HG03159 (cell line): ENCODE data around the gene CREB3L1.

ENCODE experiments used
- ATAC-seq: cut with Tn5 transposase; IDR thresholded peaks from one replicate; pipeline ENCODE4 v1.9.1; 2021; ENCODE audit warnings: mild to moderate bottlenecking, moderate library complexity; ENCODE audit not compliant: unreplicated experiment

The CREB3L1 gene

DNA sequence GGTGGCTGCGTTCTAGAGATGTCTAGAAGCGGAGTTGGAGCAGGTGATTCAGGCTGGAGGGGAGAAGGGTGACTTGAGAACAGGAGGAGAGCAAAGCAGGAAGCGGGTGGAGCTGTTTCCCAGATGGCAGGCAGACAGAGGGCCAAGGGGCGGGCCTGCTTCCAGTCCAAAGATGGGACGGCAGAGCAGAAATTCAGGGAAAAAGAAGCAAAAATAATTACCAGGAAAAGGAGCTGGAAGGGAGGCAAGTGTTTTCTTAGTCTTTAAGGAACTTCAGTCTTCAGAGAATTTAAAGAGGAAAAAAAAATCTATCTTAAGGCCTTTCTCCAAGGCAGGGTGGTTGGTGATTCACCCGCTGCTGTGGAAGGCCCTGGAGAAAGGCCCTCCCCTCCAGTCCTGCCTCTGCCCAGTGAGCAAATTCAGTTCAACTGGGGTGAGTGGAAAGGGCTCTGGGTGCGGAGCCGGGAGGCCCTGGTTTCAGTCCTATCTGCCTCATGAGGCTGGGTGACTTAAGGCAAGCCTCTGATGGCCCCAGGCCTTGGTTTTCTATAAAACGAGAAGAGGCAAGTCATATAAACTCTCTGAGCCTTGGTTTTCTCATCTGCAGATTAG, 4.5 kb upstream of the CREB3L1 start:
- ATAC-seq: no peak

DNA sequence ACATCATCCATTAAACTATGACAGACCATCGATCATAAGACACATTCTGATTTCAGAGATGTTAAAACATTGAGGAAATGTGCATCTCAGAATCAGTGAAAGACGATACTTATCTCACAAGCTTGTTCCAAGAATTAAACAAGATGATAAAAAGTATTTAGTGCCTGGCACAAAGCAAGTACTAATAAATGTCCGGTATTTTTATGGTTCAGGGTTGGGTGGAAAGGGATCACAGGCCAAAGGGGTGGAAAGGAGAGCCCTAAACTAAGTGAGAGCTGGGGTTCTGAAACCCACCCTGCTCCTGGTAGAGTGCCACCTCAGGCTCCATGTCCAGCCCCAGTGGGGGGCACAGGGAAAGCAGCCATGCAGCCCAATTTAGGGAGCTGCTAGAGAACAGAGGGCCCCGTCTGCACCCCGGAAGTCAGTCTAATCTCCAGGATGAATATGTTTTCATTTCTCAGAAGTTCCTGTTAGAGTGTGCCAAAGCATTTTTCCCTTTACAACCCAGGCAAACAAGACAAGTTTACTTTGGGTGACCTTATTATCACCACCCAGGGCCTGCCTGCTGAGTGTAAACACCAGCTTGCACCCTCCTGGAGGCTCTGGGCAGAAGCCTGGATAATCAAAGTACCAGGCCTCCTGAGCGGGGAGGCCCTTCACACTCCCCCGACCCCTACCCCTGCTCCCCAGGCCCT, 3.8 kb upstream of the CREB3L1 start:
- ATAC-seq: no peak

DNA sequence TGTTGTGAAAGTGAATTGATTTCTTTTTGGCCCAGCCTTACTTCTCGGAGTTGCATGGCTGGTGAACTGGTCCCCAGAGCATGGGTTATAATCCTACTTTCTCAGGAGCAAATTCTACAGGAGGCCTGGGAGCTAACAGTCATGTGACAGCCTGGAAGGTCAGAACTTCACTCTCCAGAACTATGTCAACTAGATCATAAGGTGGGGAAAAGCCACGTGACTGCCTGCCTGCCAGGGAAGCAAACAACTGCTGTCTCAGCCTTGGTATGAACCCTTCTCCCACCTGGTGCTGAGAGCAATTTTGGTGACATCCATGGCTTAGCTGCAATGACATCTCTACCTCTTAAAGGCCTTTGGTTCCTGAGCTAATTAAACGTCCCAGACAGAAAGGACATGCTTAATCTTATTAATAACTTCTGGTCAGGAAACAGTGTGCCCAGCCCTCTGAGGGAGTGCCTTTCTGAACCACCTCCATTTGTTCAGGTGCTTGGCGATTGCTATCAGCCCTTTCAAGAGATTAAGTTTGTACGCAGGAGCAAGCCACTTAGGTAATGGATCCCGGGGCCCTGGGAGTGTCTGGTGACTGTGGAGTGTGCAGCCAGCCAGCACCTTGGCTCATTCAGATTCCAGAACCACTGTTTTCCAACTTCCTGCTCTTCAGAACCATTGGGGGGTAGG, 1.4 kb upstream of the CREB3L1 start:
- ATAC-seq: no peak

DNA sequence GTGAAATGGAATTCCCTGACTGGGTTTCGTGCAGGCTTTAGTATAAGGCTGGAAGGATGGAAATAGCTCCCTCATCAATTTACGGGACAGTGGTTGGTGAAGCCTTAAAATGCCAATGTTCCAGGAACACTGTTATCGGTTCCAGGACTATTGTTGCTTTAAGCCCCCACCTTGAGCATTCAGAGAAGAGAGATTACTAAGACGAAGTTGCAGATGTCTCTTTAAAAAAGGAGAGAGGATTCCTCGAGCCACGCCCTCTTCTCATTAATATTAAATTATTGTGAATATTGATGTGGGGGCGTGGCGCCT, 195 bp upstream of the CREB3L1 start:
- ATAC-seq: no peak

DNA sequence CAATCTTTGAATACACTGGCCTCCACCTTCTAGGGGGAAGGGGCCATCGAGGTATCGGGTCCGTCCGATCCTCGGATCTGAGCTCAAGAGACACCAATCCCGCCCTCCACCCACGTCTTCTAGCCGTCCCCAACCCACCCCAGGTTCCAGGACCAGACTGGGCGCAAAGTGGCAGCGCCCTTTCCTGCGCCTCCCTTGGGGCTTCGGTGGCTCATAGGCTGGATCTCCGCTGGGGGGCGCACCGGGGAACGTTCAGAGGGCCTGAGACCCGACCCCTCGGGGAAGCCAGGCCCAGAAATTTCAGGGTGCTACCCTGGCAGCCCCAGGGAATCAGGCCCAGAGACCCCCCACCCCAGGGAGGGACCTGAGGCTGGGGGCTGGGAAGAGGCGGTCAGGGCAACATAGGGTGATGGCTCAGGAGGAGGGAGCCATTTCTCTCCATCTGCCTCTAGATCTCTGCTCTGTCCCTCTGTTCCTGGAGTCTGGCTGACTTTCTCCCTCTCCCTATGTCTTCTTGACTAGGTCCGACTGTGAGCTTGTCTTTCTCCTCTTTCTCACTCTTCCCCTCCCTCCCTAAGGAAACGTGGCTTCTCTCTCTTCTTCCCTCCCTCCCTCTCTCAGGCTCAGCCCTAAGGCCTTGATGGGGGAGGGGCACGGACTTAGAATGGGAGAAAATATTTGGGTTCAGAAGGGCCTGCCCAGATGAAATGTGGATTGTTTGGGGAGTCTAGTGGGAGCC, 1.1 kb downstream of the CREB3L1 start:
- no peak for ATAC-seq

DNA sequence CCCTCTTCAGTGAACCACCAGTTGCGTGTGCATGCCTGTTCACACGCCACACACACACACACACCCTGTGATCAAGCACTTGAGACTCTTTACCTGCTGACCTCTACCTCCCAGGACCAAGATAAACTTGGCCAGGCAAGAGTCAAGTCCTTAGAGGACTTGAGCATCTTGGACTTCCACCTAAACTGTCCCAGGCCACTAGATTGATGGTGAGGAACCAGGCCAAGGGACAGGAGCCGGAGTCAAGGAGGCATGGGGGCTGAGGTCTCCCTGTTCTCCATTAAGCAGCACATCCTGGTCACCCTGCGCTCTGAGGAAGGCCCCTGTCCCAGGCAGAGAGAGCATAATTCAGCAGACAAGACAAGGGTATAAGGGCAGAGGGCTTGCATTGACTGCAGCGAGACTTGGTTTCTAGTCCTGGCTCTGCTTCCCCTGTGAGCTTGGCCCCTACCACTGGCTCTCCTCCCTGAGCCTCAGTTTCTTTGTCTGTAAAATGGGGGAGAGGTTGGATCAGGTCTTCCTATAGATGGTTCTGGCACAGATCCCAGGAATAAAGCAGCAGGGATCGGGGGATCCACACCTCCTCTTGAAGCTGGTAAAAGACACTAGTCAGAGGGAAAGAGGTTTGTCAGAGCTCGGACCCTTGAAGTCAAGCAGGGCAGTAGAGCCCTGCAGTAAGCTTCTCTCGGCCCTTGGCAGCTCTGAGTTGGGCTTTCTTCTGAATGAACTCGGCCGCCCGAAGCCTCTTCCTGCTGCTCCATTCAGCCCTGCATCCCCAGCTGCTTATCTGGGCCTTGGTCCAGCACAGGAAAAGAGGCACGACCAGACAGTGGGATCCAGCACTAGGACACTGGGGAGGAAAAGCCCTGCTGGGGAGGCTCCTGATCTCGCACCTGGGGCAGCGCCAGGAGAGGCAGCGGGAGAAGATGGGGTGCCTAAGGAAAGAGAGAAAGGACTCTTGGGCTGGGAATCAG, 2.0 kb downstream of the CREB3L1 start:
- no peak for ATAC-seq

DNA sequence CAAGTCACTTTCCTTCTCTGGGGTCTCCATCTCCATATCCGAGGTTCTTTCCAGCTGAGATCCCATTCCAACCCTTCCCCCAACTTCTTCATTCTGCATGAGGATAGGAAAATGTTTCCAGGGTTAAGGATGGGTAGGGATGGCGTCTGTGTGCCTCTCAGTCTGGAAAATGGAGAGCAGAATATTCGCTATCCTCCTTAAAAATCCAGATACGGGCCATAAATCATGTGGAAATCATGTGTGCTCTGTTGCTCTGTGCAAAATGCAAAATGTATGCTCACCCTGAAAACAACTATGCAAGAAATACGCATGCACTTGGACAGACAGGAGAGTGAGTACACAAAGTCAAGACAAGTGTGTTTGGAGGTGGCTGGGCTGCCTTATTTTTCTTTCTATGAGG, 3.2 kb downstream of the CREB3L1 start:
- no peak for ATAC-seq

DNA sequence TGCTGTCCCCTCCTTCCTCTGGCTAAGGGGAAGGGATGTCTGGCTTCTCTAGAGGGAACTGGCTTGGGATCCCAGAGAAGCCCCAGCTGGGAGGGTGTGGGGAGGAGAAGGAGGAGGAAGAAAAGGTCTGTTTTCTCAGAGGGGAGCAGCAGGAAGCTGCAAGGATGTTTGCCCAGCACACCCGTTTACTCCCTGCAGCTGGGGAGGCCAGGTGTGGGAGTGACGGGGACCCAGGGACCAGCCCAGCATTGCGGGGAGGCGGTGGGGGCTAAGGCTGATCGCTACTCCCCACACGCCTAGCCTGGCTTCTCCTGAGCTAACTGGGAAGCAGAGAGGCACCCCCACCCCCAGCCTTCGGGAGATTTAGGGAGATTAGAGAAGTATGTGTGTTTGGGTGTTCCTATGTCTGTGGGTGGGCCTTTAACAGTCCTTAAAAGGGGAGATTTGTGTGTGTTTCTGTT, 3.9 kb downstream of the CREB3L1 start:
- no peak for ATAC-seq

DNA sequence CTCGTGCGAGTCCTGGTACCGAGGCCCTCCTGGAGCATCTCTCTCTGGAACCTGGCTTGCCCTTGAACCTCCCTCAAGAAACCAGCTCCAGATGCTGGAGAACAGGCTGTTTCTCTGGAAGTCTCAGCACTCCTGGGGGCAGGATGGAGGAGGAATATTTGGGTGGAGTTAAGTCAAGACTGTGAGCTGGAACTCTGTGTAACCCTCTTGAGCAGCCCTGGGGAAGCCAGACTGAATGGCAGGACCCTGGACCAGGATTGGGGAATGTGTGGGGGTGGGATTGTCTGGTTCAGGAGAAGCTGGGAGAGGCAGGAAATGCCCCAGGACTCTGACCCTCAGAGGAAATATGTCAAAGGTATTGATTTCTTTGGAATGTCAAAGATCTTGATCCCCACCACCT, 7.7 kb downstream of the CREB3L1 start:
- ATAC-seq: no peak

DNA sequence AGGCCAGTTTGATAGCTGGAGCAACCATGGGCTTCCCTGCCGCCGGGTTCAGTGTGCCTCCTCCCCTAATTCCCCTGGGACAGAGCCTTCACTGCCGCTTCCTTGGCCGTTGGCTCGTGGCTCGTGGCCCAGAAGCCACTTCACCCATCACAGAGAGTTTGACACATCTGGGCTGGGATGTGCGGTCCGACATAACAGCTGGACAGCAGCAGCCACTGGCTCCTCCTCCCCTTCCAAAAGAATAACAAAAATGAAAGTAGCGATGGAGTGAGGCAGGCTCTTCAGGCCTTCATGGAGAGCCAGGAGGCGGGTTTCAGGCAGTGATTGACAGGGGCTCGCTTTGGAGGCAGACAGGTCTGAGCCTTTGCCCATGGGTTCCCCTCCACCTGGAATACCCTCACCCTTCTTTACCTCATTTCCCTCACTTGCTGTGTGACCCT, 8.2 kb downstream of the CREB3L1 start:
- no peak for ATAC-seq

DNA sequence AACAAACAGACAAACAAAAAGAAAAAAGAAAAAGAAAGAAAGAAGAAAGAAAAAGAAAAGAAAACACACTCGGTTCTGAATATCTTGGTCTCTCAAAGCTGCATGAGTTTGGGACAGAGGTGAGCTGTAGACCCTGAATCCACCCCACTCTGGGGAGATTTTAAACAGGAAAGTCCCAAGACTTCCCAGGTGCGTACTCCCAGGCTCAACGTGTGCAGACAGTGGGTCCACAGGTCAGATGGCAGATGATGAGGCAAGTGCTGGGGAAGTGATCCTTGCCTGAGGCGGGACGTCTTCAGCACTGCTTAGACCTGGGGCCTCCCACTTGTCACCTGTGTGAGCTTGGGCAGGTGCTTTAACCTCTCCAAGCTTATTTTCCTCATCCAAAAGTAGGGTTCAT, 9.3 kb downstream of the CREB3L1 start:
- ATAC-seq: no peak

DNA sequence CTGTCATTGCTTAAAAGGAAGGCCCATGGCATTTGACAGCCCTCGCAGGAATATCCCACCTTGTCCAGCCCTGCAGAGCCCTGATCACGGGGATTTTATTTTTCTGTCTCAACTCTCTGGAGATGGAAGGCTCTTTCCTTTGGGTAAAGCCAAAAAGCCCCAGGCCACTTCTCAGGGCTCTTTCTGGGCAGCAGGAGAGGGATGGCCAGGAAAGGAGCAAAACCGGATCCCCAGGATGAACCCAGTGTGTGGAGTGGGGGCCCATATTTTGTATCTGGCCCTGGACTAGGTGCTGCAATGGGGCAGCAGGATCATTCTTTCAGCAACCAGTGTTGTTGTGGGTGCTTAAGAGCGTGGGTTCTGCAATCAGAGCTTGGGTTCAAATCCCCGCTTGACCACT, 11.0 kb downstream of the CREB3L1 start:
- no peak for ATAC-seq

DNA sequence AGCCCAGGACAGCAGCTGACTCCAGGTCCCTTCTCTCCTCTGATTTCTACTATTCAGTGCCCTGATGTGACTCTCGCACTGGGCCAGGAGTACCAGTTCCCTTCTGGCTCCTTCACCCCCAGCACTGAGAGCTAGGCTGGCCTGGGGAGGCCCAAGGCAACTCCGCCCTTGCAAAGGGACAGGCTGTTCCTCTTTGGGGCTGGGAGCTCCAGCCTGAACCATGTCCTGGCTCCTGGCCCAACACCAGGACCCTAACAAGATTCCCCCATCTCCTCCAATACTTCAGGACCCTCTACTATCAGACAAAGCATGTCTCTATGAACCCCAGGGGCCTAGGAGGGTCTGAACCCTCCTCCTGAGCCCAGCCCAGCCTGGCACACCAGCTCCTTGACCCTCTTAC, 12.5 kb downstream of the CREB3L1 start:
- ATAC-seq: no peak

DNA sequence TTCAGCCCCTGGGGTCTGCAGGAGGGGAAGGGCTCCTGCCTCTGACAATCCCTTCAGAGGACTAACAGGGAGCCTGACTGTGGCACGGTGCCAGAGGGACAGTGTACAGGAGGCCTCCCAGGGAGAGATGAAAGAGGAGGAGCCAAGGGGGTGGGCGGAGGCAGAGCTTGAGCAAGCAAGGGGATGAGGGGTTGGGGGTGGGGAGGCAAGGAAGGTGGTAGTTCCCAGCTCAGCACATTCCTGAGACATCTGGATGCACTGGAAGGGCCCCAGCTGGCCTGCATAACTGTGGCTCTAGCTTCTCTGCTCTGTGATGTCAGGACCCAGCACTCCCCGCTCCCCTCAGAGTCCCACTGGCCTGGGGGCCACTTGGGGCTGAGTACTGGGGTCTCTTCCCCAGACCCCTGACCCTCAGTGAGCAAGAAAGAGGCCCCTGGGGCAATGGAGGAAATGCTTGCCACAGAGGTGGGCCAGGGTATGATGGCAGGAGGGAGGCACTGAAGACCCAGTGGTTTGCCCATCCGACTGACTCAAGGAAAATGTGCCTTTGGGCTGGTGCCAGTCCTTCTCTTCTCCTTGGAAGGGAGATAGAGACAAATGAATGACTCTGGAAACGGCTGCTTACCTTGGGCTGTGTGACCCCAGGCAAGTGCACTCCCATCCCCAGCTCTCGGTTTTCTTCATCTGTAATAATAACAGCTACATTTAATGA, 13.3 kb downstream of the CREB3L1 start:
- ATAC-seq: no peak

DNA sequence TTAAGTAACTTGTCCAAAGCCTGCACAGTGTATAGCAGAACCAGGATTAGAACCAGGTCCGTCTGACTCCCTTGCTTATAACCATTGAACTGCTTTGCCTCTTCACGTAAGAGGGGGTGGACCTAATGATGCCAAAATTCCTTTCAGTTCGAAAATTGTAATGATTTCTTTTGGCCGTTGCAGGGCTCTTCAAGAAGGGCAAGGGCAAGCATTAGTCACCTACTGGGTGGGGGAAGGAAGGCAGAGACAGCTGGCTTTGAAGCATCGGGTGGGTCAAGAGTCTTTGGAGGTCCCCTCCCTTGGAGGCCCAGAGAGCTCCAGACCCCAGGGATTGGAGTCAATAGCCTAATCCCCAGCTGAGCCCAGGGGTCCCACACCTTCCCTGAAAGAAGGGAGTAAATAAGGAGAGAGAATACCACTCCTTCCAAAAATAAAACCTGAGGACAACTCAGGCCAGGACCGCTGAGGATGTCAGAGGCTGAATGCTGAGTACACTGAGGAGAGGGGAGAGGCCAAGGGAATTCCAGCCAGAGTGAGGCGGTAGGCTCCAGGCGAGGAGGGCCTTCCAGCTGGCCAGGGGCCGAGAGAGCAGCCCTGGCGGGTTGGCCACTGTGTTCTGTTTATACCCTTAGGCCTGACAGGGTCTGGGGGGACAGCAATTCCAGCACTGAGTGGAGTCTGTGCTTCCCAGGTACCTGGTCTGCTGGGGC, 14.1 kb downstream of the CREB3L1 start:
- no peak for ATAC-seq

DNA sequence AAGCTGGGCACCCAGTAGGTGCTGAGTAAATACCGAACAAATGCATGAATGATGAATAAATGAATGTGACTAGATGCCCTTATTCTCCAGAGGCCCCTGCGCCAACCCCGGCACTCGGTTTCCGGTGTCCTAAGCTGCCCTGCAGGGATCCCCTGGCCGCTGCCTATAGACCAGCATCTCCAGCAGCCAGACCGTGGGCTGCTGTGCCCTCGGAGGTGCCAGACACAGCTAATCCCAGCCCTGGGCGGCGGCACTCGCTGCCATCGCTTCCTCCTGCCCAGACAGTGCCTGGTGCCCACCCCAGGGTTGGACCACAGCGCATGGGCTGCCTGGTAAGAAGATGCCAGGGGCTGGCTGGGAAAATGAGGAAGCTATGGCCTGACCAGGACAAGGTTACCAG, 15.6 kb downstream of the CREB3L1 start:
- no peak for ATAC-seq

DNA sequence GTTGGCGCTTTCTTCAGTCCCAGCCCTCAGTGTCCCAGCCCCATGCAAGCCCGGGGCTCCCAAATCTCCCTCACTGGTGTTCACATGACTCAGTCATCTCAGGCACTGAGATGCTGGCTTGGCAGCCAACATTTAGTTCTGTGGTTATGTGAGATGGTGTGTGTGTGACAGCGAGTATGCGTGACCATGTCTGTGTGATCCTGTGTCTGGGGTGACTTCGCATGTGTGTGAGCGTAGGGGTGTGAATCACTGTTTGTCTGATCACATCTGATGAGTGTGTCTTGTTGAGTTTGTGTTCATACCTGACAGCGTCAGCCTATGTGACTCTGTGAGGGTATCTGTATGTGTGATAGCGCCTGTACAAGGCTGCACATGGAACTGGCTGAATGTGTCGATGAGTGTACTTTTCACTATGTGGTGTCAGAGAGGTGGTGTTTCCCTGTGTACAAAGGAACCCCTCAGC, 16.2 kb downstream of the CREB3L1 start:
- no peak for ATAC-seq

DNA sequence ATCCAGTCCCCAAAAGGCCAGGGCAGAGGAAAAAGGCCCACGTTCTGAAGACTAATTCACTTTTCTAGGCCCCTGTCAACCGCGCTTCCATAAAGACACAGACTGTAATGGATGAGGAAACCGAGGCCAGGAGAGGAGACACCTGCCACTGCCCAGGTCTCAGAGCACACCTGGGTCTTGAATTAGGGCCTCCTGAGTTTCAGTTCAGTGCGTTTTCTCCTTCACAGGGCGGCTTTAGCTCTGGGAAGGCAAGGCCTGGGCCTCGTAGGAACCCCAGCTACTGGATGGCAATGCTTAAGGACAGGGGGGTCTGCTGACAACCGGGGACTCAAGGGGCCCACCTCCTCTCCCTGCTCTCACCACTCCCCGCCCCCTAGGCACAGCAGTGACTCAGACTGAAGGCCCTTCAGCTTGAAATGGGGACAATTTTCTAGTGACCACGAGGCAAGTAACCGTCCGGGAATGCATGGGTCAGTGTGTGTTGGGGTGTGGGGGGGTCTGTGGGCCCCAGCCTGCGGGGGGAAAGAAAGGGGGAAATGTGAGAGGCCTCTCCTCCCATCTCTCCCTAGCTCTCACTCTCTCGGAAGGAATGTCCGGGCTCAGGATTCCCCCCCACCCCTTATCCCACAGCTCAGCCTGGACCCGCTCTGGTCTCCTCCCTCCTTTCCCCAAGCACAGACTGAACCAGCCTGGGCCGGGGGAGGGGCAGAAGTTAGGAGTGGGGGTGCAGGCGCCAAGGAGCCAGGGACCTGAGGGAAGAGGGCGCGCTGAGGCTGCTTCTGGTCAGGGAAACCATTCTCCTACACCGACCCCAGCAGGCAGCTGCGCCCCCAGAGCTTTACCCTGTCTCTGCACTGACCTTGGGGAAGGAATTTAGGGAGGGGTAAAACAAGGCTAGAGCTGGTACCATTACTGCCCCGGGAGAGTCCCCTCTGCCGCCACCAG, 17.2 kb downstream of the CREB3L1 start:
- ATAC-seq: no peak
